Activated CD8-positive, alpha-beta memory T cell treated with anti-CD3 and anti-CD28 coated beads for 48 hours (primary cell): Measurements from ENCODE around the gene CEP55.
"Not testable (repeated sequence)": the region's sequence is repeated elsewhere in the genome, so short reads cannot be mapped to it uniquely, and the experiment has no call there.

ENCODE experiments used
- DNase-seq, 3 experiments: peaks; one replicate each; pipeline ENCODE4 v3.0.0-alpha.2; 2020; ENCODE audit warnings: low read depth in 2 of 3, low spot score in 2 of 3

The CEP55 gene

DNA sequence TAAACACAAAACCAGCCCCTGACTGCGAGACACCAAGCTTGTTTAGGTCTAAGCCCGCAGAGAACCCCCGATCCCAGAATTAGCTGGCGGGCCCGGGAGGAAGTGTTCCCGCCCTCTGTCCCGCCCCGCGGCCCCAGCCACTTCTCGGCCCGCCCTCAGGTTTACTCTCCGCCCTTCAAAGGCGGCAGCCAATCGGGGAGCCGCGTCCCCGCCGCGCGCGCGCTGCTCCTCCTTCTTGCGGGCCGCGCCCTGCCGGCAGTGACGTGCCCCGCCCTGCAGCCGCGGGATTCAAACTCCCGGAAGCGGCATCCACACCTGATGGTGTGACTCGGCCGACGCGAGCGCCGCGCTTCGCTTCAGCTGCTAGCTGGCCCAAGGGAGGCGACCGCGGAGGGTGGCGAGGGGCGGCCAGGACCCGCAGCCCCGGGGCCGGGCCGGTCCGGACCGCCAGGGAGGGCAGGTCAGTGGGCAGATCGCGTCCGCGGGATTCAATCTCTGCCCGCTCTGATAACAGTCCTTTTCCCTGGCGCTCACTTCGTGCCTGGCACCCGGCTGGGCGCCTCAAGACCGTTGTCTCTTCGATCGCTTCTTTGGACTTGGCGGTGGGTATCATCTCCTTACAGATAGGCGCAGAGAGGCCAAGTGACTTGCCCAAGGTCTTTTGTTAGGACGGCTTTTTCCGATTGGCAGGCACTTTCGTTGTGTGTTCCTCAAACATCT is at the start of gene CEP55:
Gene CEP55 (plus strand): TSS at position 291 of the 720 bp plus-strand sequence. CDS start 3,440 bp downstream, outside the sequence.
- DNase-seq = peak; percentile 75 to 91 (median 88)

DNA sequence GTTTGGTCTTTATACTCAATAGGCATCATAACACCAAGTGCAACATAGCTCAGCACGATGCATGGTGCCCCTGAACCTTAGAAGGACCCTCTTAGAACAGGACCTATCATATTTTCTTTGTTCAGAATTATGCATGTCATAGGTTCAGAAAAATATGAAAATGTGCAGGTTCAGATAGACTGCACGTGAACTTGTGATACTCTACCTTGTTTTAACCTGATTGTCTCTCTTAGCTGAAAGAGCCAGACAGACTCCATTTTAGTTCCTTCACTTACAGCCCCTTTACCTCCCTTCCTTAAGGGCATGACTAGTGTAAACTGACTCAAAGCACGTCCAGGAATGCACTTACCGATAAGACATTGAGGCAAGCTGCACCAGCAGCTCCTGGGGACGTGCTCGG is 49.4 kb upstream of the CEP55 start:
- DNase-seq = no peak

DNA sequence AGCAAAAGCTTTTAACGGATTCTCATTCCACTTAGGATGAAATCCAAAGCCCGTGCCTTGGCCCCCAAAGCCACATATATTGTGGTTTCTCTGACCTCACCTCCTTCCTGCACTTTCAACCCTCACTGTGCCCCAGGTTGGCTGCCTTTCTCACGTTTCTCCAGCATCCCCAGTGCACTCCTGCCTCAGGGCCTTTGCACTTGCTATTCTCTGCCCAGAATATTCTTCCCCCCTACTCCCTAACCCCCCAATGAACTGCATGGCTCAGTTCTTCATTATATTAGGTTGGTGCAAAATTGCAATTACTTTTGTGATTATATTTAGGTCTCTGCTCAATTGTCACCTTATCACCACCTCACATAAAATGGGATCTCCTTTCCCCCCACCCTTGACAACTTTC is 48.4 kb upstream of the CEP55 start:
- no peak for DNase-seq

DNA sequence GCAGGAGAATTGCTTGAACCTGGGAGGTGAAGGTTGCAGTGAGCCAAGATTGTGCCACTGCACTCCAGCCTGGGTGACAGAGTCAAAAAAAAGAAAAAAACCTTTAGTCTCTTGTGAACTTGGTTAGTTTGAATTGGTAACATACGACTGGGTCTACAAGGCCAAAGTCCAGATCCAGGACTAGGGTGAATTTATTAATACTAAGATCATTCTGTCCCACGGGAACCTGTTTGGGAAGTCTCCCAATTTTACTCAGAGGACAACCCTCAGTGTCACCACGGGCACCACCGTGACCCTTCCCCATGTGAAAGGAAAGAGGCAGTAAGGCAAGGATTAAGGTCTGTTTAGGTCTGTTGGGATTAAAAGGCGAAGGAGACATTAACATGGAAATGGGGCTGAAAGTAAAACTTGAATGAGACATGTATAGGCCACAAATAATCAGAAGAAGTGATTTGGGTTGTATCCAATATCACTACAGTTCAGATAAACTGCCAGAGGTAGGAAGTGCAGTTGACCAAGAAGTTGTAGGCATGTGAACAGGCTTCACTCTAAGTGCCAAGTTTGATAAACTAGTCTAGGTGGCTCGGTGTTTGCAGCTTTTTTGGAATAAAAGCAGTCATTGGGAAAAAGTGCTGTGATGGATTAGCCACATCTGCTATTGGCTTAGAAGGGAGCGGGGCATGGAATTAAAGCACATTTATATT is 45.0 kb upstream of the CEP55 start:
- DNase-seq = no peak

DNA sequence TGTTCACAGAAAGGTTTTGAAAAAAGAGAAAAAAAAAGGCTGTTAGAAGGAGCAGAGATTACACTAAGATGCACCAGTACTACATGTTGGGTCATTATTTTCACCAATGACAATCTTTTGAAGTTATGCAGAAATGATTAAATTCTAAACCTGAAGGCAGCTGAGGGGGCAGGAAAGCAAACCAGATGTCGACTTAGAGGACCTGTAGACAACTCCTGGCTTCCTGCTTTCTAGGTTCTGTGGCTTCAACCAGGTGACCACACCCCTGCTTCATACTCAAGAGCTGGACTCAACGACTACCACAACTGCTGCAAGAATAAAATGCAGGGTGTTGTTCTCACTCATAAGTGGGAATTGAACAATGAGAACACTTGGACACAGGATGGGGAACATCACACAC is 44.3 kb upstream of the CEP55 start:
- no peak for DNase-seq

DNA sequence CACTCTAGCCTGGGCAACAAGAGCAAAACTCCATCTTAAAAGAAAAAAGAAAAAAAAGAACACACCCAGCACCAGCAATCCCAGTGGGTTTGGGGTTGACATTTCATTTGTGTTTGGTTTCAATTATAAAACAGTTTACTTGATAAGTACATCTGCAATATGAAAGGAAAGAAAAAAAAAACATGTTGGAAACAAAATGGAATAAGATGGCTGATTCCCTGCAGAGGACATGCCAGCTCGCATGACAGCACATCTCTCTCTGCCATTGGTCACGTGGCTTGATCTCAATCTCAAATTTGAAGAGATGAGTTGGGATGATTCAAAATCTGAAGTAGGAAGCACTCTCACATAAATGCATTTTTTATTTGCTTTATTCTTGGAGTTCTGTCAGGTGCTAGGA is 42.3 kb upstream of the CEP55 start:
- DNase-seq = no peak

DNA sequence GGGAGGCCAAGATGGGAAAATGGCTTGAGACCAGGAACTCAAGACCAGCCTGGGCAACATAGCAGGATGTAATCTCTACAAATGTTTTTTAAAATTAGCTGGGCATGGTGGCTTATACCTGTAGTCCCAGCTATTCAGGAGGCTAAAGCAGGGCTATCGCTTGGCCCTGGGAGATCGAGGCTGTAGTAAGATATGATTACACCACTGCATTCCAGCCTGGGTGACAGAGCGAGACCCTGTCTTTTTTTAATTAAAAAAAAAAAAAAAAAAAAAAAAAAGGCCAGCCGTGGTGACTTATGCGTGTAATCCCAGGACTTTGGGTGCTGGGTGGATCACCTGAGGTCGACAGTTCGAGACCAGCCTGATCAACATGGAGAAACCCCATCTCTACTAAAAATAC is 41.7 kb upstream of the CEP55 start:
- no peak for DNase-seq

DNA sequence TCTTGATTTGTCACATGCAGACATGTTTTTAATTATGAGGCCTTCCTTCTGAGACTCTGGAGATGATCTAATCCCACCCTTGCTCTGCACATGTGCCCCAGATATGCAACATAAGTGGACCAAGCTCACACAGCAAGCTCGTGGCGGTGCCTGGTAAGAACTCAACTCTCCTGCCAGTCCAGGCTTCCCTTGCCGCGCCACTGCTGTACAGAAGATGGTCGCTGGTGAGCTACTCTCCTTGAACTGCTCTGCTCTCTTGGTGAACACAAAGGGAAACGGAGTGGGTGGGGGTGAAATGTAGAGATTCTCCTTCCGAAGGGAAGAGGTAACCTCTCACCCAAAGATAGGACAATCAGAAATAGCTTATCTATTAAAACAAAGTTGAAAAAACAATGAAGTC is 39.9 kb upstream of the CEP55 start:
- DNase-seq = no peak

DNA sequence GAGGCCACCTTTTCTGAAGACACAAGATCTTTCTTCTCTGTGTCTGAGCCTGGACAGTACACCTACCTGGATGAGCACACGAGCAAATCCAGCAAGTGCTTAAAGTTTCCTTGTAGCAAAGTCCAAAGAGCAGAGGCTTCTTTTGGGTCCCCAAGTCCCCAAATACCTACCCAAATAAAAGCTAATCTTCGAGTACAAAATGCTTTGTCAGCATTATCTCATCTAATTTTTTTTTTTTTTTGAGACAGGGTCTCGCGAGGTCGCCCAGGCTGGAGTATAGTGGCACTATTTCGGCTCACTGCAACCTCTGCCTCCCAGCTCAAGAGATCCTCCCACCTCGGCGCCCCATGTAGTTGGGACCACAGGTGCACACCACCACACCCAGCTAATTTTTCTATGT is 38.9 kb upstream of the CEP55 start:
- DNase-seq = no peak

DNA sequence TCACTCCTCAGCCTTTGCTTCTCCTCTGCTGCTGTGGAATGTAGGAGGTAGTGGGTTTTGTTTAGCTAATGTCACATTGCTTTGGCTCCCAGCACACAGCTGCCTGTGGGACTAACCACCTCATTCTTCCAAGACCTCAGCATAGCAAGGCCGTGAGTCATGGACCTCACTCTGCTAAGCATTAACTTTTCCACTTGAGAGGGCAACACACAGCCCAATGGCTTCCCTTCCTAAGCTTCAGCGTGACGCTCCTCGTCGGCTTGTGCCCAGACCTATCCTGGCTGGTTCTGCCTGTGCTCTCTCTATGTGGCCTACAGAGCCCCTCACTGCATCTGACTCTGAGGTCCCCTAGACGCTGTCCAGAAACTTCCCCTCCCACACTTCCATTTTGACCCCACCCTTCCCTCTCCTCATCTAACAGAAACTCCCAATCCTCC is 37.6 kb upstream of the CEP55 start:
- no peak for DNase-seq

DNA sequence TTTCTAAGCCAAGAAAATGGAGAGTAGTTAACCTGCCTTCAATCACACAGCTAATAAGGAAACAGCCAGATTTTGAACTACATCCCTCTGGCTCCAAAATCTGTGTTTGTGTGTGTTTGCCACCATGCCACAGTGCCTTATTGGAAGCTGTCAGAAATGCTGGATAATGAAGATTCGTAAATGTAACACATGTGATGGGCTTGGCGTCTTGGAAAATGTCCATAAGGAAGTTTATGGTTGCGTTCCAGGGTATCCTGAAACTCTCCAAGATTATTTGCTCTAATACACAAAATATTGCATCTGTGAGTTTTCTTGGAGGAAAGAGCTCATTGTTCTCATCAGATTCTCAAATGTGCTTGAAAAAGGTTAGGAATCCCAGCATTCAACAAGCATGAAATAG is 36.9 kb upstream of the CEP55 start:
- DNase-seq = no peak

DNA sequence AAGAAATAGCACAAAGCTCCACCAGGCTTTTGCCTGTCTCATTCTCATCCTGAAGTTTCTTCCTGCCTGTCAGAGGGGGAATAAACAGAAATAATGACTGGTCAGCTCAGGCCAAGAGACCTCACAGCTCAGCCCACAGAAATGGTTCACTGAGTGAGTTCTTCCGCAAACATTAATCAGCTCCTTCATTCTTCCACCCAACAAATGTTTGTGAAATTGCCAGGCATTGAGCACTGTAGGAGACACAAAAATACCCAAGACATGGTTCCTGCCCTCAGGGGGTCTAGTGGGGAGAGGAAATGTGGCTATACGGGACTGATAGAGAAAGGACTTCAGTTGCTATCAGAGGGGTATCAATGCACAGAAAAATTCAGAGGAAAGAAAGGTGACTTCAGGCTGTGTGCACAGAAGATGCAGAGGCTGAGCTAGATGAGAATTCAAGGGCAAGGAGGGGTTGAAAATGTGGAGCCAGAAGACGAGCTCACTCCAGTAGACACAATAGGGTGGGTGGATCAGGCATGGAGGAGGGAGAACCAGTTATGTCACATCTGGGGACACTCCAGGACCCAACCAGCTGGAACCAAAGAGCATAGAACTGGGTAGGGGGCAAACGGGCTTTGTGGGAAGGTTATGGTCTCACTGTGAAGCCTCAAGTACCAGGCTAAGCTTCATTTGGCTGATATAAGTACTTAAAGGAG is 35.2 kb upstream of the CEP55 start:
- no peak for DNase-seq

DNA sequence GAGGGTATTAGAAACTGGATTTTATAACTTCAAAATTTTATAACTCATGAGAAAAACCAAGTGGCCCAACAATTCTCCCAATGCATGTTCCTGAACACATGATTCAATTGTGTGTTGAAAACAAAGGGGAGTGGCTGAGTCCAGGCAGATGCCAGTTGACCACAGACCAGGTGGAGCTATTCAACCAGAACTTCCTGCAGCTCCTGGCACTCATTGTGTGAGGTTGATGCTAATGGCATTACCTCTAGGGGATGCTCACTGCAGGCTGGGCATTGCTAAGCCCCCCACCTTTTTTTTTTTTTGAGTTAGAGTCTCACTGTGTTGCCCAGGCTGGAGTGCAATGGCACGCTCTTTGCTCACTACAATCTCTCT is 34.6 kb upstream of the CEP55 start:
- DNase-seq = no peak

DNA sequence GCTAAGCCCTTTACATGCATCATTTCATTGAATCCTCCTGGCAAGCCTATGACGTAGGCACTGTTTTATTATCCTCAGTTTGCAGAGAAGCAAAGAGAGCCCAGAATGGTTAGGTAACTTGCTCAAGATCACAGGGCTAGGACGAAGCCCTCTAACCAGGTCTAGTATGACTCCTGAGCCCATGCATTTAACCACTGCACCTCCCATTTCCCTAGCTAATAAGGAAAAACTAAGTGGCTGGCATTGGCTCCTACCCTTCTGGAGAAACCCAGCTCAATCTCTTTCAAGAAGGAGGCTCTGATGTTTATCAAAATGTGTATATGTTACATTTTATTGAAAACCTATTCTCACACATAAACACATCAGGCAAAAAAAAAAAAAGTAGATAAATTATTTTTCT is 34.0 kb upstream of the CEP55 start:
- no peak for DNase-seq

DNA sequence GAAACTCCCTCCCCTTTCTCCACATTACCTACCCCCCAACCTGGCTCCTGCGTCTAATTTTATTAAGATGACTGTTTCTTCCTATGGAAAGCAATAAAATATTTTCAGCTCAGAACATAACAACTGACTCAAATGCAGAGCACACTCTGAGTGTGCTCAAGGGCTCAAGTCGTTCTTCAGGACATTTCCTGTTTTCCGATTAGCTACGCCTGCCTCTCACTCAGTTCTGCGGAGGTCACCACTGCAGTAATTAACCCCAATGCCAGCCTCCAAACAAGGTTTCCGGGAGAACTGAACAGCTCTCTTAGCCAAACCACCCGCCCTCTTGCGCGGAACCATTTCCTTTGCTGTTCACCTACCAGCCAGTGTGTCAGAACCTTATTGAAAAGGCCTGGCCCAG is 33.5 kb upstream of the CEP55 start:
- no peak for DNase-seq

DNA sequence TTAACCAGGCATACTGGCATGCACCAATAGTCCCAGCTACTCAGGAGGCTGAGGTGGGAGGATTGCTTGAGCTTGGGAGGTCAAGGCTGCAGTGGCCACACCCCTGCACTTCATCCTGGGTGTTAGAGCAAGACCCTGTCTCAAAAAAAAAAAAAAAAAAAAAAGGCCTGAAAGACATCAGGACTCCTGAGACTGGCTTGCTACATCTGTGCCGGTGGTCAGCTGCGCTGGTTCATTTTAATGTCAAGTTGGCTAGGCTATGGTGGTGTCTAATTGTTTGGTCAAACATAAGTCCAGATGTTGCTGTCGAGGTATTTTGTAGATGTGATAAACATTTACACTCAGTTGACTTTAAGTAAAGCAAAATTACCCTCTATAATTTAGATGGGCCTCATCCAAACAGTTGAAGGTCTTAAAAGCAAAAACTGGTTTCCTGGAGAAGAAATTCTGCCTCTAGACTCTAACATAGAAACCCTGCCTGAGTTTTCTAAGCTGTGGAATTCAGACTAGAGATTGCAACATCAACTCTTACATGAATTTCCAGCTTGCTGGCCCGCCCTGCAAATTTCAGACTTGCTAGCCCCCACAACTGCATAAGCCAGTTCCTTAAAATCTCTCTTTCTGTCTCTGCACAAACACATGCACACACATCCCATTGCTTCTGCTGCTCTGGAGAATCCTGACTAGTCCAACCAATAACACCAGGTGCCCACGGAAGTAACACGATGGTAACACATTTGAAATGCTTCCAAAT is 32.5 kb upstream of the CEP55 start:
- DNase-seq = no peak

DNA sequence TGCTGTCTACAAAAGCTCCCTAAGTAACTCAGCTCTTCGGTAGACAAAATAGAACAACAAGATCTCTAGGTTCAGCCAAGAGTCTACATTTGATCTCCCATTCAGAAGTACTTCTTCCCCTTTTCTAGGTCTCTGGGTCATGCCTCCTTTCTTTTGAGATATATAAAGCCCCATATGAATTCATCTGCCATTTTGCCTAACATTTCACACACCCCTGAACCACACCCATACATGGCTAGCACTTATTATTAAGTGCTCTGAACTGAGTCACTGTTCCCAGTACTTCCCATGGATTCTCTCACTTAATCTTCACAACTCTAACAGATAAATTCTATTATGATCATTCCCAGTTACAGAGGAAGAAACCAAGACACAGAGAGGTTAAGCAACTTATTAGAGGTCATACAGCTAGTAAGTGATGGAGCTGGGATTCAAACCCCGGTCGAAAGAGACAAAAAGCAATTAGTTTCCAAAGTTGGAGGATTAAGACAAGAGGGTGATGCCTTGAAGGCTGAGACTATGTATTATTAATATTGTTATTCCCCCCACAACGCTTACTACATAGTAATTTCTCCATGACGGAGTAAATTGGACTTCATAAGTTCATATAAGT is 31.5 kb upstream of the CEP55 start:
- DNase-seq = no peak

DNA sequence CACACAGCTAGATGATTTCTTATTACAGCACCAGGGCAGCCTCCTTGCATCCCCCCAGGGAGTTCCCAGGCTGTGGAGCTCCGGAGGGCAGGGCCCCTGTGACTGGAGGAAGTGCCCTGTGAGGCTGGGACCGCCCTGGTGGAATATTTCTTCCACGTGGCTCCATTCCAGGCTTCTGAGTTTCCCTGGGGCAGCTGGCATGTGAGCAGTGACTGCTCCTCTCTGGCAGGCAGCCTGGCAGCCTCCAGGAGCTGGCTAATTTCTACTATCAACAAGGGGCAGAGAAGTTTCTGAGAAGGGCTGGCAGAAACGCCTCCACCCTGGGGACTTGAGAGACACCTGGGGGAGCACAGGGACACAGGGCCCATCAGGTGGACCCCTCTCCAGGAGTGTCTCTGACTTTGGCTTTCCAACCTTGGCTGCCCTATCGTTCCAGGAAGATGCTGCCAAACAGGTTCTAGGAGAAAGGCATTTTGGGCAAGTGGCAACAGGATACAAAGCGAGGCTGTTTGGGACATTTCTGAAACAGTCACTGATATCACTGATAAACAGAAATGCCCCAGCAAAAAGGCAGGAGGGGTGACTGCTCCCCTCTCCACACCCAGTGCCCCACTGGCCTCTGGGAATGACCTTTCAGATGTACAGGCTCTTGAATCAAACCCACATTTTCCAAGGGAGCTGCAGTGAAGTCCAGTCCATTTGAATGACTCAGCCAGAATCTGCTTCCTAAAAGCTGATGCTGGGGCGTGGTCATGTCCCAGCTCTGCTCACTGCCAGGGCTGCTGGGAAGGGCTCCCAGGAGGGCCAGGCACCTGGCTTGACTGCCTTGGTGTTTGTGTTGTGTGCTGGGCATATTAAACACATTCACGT is 30.4 kb upstream of the CEP55 start:
- no peak for DNase-seq

DNA sequence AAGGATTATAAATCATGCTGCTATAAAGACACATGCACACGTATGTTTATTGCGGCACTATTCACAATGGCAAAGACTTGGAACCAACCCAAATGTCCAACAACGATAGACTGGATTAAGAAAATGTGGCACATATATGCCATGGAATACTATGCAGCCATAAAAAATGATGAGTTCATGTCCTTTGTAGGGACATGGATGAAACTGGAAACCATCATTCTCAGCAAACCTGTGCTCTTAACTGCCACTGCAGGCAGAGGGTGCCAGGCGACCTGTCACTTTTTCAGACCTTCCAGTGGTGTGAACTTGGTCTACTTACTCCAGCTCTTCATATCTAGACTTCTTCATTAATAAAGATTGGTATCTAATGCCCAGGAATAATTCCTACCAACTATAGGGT is 28.8 kb upstream of the CEP55 start:
- not testable (repeated sequence) for DNase-seq
